ENCODE measurements around the gene NUDT1. TPM values are rescaled to one million over a fixed set of nuclear protein-coding genes. Genes with fewer than 3 reads are reported as not detected.
A peak's percentile ranks its signal among the peaks of the same experiment; 100 is the strongest.

Gene NUDT1
- polyA plus RNA-seq, 3 donors = 17.0 to 26.7 (median 21.1) TPM

DNA sequence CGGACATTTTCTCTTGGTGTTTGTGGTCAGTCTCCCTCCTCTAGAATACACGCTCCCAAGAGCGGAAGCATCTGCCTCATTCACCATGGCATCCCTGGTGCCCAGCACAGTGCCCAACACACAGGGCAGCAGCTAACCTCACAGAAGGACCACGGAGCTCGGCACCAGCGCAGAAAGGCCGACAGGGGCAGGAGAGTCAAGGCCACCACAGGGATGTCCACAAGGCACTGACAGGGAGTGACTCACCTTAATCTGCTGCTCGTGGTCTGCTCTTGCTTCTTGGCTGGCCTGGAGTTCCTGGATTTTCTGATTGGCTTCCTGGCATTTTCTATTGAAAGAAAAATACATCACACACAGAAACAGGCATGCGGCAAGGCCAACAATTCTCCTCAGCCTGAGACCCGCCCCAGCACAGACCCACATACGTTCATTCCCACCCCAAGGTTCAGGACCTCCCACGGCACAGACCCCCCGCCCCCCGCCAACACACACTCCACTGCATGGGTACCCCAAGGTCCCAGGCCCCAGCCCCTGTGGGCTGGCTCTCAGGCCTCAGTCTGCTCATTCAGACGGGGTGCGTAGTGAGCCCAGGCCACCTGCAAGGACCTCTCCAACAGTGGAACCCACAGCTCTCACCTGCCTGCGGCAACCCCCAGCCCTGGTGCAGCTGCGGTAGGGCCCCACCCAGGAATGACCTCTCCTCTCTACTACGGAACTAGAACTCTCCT lies 24.1 kb upstream of the NUDT1 start:
- no peak for DNase-seq (ENCODE audit: extremely low read depth in 1 of 11, low read depth in 9 of 11, low spot score in 4 of 11)

GRCh38 chr7:2218444-2218785 lies 23.6 kb upstream of the NUDT1 start:
- DNase-seq (ENCODE audit: extremely low read depth in 1 of 11, low read depth in 9 of 11, low spot score in 4 of 11) = no peak

GRCh38 chr7:2219136-2219535 lies 22.9 kb upstream of the NUDT1 start:
- no peak for DNase-seq (ENCODE audit: extremely low read depth in 1 of 11, low read depth in 9 of 11, low spot score in 4 of 11)

- no peak for DNase-seq (ENCODE audit: extremely low read depth in 1 of 11, low read depth in 9 of 11, low spot score in 4 of 11)
Measured at GRCh38 chr7:2219606-2220005, 22.4 kb upstream of the NUDT1 start.

- no peak for DNase-seq (ENCODE audit: extremely low read depth in 1 of 11, low read depth in 9 of 11, low spot score in 4 of 11)
Measured at GRCh38 chr7:2220030-2220429, 22.0 kb upstream of the NUDT1 start.

DNA sequence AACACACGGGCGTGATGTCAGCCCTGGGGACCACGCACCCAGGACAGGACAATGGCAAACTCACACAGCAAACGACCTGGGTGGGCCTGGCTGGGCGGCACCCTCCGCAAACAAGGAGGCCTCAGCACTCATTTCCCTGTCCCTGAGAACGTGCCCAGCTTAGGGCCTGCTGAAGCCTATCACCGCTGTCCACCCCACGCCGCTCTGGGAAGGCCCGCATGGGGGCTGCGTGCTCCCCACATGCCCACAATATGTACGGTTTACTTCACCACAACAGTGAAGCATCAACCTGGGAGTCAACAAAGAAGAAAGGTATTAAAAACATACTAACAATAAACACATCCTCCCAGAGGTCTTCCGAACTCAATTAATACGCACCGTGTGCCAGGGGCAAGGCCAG lies 21.5 kb upstream of the NUDT1 start:
- no peak for DNase-seq (ENCODE audit: extremely low read depth in 1 of 11, low read depth in 9 of 11, low spot score in 4 of 11)

- DNase-seq (ENCODE audit: extremely low read depth in 1 of 11, low read depth in 9 of 11, low spot score in 4 of 11) = no peak
Measured at GRCh38 chr7:2220954-2221353, 21.1 kb upstream of the NUDT1 start.

GRCh38 chr7:2222516-2222915 lies 19.5 kb upstream of the NUDT1 start:
- no peak for DNase-seq (ENCODE audit: extremely low read depth in 1 of 11, low read depth in 9 of 11, low spot score in 4 of 11)

- no peak for DNase-seq (ENCODE audit: extremely low read depth in 1 of 11, low read depth in 9 of 11, low spot score in 4 of 11)
Measured at GRCh38 chr7:2223321-2223720, 18.7 kb upstream of the NUDT1 start.

DNA sequence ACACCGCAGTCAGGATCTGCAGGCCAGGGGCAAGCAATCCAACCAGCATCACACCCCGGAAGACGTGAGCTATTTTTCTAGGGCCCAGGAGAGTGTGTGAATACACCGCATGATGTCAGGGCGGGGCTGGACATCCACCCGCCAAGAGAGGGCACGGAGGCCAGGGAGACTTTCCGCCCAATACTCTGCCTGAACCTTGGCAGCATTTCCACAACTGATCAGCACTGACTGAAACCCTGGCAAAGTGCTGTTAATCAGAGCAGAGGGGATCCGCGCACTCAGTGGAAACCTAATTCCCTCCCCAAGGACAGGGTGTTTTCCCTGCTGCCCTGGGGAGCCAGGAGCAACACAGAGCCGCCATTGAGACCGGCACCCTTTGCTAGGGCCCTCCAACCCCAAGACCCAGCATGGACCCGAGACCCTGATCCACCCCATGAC lies 17.5 kb upstream of the NUDT1 start:
- no peak for DNase-seq (ENCODE audit: extremely low read depth in 1 of 11, low read depth in 9 of 11, low spot score in 4 of 11)

GRCh38 chr7:2224934-2225333 lies 17.1 kb upstream of the NUDT1 start:
- DNase-seq (ENCODE audit: extremely low read depth in 1 of 11, low read depth in 9 of 11, low spot score in 4 of 11) = no peak

DNA sequence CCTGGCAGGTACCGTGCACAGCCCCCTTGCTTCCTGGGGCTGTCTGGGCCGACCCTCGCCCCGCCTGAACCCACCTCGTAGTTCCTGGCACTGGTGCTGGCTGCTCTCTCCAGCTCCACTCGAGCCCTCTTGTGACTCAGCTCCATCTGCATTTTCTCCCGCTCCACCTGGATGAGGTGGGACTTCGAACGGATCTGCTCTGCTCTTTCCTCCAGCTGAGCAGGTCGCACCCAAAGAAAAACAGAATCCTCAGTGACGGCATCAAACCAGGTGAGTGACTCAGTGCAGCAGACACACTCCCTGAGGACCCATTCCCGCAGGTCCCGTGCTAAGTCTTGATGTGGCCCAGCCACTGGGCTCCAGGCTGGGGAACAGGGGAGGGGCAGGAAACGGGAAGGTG lies 16.7 kb upstream of the NUDT1 start:
- no peak for DNase-seq (ENCODE audit: extremely low read depth in 1 of 11, low read depth in 9 of 11, low spot score in 4 of 11)

DNA sequence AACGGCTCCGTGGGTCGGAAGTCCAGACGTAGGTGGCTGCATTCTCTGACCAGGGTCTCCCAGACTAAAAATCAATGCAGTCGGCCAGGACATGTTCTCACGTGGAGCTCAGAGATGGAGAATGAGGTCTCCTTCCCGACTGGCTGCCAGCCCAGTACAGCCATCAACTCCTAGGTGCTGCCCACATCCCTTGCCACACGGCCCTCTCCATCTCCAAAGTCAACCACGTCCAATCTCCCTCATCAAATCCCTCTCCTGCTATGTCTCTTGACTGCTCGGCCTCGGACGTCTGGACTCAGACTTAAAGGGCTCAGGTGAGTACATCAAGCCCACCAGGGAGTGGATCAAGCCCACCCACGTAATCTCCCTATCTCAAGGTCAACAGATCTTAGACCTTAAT lies 16.2 kb upstream of the NUDT1 start:
- no peak for DNase-seq (ENCODE audit: extremely low read depth in 1 of 11, low read depth in 9 of 11, low spot score in 4 of 11)

DNA sequence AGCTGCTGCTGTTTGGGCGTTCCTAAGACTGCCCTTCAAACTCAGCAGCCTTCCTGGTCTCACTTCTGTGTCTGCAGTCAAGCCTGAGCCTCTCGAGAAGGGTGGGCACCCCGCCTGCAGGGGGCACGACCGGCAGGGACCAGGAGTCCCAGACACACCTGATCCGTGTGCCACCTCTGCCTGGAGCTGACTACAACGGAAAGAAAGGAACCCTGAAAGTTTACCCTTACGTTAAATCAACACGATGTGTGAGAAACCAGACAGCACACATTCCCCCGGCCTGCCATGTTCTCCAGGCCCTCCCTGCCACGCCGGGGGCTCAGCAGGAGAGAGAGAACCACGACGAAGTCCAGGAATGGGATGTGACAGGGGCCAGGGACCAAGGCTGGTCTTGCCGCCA lies 14.3 kb upstream of the NUDT1 start:
- no peak for DNase-seq (ENCODE audit: extremely low read depth in 1 of 11, low read depth in 9 of 11, low spot score in 4 of 11)

DNA sequence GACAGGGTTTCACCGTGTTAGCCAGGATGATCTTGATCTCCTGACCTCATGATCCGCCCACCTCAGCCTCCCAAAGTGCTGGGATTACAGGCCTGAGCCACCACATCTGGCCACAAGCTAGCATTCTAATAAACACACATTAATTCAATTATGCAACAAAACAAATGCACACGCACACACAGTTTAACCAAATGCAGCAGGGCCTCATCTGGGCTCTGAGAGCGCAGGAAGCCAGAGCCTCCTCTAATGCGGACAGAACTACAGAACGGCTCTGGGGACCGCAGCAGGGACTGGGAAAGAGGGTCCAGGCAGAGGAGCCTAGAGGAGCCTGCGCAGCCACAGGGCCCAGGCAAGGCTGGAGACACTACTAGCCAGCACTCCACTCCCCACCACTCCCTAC lies 13.1 kb upstream of the NUDT1 start:
- DNase-seq (ENCODE audit: extremely low read depth in 1 of 11, low read depth in 9 of 11, low spot score in 4 of 11) = no peak

DNA sequence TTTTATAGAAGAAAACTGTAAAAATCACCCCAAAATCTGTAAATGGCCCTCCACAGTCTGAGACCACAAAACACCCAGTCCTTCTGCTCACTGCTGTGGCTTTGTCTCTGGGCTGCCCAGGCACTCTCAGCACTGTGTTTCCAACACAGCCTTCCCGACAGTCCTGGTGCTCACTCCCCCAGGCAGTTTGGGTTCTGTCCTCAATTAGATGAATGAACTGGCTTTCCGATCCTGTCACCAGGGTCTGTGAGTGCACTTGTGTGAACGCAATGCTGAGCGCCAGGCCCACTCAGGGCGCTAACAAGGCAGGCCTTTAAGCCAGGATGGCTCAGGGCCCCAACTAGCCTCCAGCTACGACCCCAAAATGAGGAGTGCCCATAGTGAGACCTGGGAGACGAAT lies 12.6 kb upstream of the NUDT1 start:
- no peak for DNase-seq (ENCODE audit: extremely low read depth in 1 of 11, low read depth in 9 of 11, low spot score in 4 of 11)

GRCh38 chr7:2230226-2230625 lies 11.8 kb upstream of the NUDT1 start:
- no peak for DNase-seq (ENCODE audit: extremely low read depth in 1 of 11, low read depth in 9 of 11, low spot score in 4 of 11)

DNA sequence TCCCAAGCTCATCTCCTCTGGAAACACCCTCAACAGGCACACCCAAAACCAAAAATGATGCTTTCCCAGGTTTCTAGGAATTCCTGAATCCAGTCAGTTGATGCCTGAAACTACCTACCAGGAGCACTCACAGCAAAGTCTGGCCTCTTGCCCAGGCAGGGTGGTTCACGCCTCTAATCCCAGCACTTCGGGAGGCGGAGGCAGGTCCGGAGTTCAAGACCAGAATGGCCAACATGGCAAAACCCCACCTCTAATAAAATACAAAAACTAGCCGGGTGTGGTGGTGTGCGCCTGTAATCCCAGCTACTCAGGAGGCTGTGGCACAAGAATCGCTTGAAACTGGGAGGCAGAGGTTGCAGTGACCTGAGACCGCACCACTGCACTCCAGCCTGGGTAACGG lies 11.1 kb upstream of the NUDT1 start:
- no peak for DNase-seq (ENCODE audit: extremely low read depth in 1 of 11, low read depth in 9 of 11, low spot score in 4 of 11)

- DNase-seq (ENCODE audit: extremely low read depth in 1 of 11, low read depth in 9 of 11, low spot score in 4 of 11) = peak in 1 of 11 donors; percentile 26
Measured at GRCh38 chr7:2231992-2232765, 9.8 kb upstream of the NUDT1 start.

- DNase-seq (ENCODE audit: extremely low read depth in 1 of 11, low read depth in 9 of 11, low spot score in 4 of 11) = peak; percentile 75 to 89 (median 83)
Measured at GRCh38 chr7:2232766-2233520, 9.1 kb upstream of the NUDT1 start, which contains the start of gene MAD1L1. Gene MAD1L1, minus strand, starts transcription at chr7:2232945. Its CDS starts 2,812 bp downstream, at chr7:2230133.

Measured in renal cortex interstitium (tissue), 11 donors.